MCF 10A (cell line): Measurements from ENCODE around the gene LRRC32. TPM values are rescaled to one million over a fixed set of nuclear protein-coding genes. Genes with fewer than 3 reads are reported as not detected.

Source experiments
- BruUV-seq: library from RNA; stranded (reverse); fragments of 400-500 nt; replicated peaks from 2 replicates; lab custom pipeline; 2021; lab: Mats Ljungman, UMichigan
- CTCF ChIA-PET: fragments of 300-600 bp; sonication (Branson Sonifier 250); formaldehyde crosslinking; extraction: SDS; loops from one replicate; lab custom pipeline; 2021; ENCODE audit warnings: antibody characterized with exemption, inconsistent platforms; lab: Yijun Ruan, JAX
- POLR2A ChIA-PET: fragments of 300-600, 350-650 bp; sonication (Branson Sonifier 250); formaldehyde crosslinking; extraction: SDS; loops from one replicate; lab custom pipeline; 2020; ENCODE audit warnings: antibody characterized with exemption, inconsistent platforms; lab: Yijun Ruan, JAX
- DNase-seq: peaks from one replicate; pipeline ENCODE4 v3.0.0-alpha.2; 2018; ENCODE audit not compliant: unreplicated experiment
- H3K27ac Mint-ChIP-seq: one replicate; pipeline ENCODE4 v1.8.0; 2022; ENCODE audit warnings: mild to moderate bottlenecking, low read depth, mixed read lengths; ENCODE audit not compliant: unreplicated experiment
- H3K27me3 Mint-ChIP-seq: one replicate; pipeline ENCODE4 v1.8.0; 2022; ENCODE audit warnings: mixed read lengths; ENCODE audit not compliant: insufficient read depth, unreplicated experiment
- H3K36me3 Mint-ChIP-seq: one replicate; pipeline ENCODE4 v1.8.0; 2022; ENCODE audit warnings: mild to moderate bottlenecking, moderate library complexity, mixed read lengths; ENCODE audit not compliant: insufficient read depth, unreplicated experiment
- H3K4me1 Mint-ChIP-seq: one replicate; pipeline ENCODE4 v1.8.0; 2022; ENCODE audit warnings: mixed read lengths; ENCODE audit not compliant: insufficient read depth, unreplicated experiment
- H3K4me3 Mint-ChIP-seq: one replicate; pipeline ENCODE4 v1.8.0; 2022; ENCODE audit warnings: mild to moderate bottlenecking, moderate library complexity, mixed read lengths; ENCODE audit not compliant: unreplicated experiment
- H3K9me3 Mint-ChIP-seq: one replicate; pipeline ENCODE4 v1.8.0; 2022; ENCODE audit warnings: mixed read lengths; ENCODE audit not compliant: unreplicated experiment
- intact Hi-C: fragments of 100-400 bp; cut with micrococcal nuclease; formaldehyde crosslinking; loops from 2 replicates; pipeline ENCODE4 v1.14.1; 2022
- total RNA-seq: library from RNA; stranded (reverse); gene quantifications from 2 replicates; pipeline ENCODE4 v1.2.3, GENCODE V29; 2022
- TF ChIP-seq, protein P1 (sequence below): fragments of 200-600 bp; IDR thresholded peaks from one replicate; pipeline ENCODE4 v1.8.0; 2022; ENCODE audit warnings: antibody characterized with exemption, mild to moderate bottlenecking; ENCODE audit not compliant: unreplicated experiment

LRRC32 gene
- total RNA-seq, 1 experiment from 2014 or later: not detected

DNA sequence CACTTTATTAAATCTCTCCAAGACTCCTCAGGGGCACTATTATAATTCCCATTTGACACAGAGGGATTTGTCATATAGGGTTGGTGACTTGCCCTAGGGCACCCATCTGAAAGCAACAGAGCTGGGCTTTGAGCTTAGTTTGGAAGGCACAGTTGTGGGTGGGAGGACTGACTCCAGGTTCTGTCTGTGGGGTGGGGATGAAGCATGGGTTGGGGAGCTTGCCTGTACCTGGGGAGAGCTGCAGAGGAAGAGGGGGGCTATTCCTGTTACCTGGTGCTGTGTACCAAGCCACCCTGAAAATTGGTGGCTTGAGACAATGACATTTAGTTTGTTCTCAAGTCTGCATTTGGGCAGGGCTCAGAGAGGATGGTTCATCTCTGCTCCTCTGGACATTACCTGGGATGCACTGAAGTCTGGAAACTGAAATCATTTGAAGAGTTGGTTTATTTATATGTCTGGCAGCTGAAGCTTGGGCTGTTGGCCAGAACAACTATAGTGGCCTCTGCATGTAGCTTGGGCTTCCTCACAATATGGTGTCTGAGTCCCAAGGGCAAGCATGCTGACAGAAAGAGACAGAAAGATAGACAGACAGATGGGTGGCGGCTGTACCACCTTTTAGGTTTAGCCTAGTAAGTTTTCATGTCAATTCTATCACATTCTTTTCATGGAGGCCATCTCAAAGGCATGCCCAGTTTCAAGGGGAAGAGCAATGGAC lies 44.9 kb downstream of the LRRC32 start:
- H3K9me3 Mint-ChIP-seq: peaks cover 9% of the 10 kb centered on the region
- BruUV-seq: no TSS peak
- H3K27me3 Mint-ChIP-seq: no peaks in the 10 kb centered on the region
- TF ChIP-seq, protein P1, sequence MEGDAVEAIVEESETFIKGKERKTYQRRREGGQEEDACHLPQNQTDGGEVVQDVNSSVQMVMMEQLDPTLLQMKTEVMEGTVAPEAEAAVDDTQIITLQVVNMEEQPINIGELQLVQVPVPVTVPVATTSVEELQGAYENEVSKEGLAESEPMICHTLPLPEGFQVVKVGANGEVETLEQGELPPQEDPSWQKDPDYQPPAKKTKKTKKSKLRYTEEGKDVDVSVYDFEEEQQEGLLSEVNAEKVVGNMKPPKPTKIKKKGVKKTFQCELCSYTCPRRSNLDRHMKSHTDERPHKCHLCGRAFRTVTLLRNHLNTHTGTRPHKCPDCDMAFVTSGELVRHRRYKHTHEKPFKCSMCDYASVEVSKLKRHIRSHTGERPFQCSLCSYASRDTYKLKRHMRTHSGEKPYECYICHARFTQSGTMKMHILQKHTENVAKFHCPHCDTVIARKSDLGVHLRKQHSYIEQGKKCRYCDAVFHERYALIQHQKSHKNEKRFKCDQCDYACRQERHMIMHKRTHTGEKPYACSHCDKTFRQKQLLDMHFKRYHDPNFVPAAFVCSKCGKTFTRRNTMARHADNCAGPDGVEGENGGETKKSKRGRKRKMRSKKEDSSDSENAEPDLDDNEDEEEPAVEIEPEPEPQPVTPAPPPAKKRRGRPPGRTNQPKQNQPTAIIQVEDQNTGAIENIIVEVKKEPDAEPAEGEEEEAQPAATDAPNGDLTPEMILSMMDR: no peak
- no peaks in the 10 kb centered on the region for H3K36me3 Mint-ChIP-seq
- intact Hi-C loops: no loop called here
- H3K4me1 Mint-ChIP-seq: peaks cover 17% of the 10 kb centered on the region
- ChIA-PET POLR2A (interaction anchor here (0.9 kb wide), 1 partner anchor 70 kb away, joined by 3 read pairs; no protein-coding TSS in a partner anchor), CTCF (no interaction called here)
- H3K27ac Mint-ChIP-seq: no peak overlapping the region
- no peak overlapping the region for H3K4me3 Mint-ChIP-seq
- DNase-seq: no peak

DNA sequence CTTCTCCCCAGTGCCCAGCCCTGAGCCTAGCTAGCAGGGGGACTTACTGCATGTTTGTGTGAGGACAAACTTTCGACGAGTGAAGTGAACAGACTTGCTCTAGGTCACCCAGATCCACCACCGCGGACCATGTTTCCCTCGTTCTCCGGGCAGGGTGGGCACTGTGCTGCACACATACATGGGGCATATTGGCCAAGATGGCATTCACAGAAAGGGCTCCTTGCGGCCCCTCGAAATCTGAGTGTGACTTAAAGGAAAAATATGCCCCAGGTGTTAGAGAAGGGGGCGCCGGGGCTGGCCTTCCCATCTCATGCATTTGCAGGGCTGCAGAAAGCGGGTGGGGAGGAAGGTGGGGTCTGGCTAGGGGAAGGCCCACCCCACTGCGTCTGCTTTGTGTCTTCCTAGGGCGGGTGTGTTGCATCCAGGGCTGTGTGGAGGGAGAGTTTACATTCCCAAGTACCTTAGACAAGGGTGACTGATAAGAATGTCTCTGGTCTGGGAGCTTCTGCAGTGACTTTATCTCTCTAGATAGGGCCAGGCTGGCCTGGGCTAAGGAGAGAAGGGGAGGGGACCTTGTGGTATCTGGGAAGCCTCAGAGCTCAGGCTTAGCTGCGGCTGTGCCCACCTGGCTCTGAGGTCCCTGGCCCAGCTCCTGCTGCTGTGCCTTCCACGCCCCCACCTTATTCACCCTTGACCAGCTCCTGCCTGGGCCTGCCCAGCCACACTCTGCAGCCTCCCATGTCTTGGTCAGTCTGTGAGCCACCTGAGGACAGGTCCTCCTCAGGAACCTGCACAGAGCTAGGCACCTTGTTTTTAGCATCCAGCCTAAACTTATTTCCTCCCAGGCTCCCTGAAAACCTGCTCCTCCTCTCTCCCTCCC lies 45.8 kb downstream of the LRRC32 start:
- ChIA-PET POLR2A (interaction anchor here (0.9 kb wide), 1 partner anchor 69 kb away, joined by 3 read pairs; no protein-coding TSS in a partner anchor), CTCF (no interaction called here)
- intact Hi-C loops: no loop called here
- Mint-ChIP-seq H3K4me3 (no peak overlapping the region), H3K27me3 (no peaks in the 10 kb centered on the region), H3K9me3 (peaks cover 9% of the 10 kb centered on the region), H3K4me1 (peaks cover 19% of the 10 kb centered on the region), H3K36me3 (no peaks in the 10 kb centered on the region), H3K27ac (no peak overlapping the region)
- TF ChIP-seq, protein P1: no peak
- DNase-seq: no peak
- no TSS peak for BruUV-seq

DNA sequence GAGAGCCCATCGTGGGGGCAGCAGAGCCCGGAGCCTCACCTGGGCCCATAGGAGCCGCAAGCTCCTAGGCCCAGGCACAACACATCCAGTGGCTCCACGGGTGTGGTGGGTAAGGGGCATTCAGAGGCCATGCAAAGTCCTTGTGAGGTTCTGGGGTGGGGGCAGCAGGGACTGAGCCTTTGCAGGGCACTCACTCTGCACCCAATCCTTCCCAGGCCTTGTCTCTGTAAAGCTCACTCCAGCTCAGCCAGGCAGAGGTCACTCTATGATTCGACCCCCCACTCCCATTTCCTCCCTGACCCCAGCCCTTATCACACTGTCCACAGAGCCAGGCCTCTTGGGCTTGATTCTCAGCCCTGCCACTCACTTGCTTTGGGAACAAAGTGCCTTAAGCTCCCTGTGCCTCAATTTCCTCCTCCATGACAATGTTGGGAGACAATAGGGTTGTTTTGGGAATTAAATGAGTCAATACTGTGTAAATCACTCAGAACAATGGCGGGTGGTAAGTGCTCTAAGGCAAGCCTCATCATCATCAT lies 46.6 kb downstream of the LRRC32 start:
- Mint-ChIP-seq H3K9me3 (peaks cover 9% of the 10 kb centered on the region), H3K27me3 (no peaks in the 10 kb centered on the region), H3K36me3 (no peaks in the 10 kb centered on the region), H3K4me1 (peaks cover 19% of the 10 kb centered on the region), H3K27ac (no peak overlapping the region), H3K4me3 (no peak overlapping the region)
- intact Hi-C loops: no loop called here
- ChIA-PET POLR2A (no interaction called here), CTCF (no interaction called here)
- DNase-seq: no peak
- no TSS peak for BruUV-seq
- TF ChIP-seq, protein P1: no peak
